Measurements from ENCODE around the gene TMEM39A.
A peak's percentile ranks its signal among the peaks of the same experiment; 100 is the strongest.

Gene TMEM39A, protein sequence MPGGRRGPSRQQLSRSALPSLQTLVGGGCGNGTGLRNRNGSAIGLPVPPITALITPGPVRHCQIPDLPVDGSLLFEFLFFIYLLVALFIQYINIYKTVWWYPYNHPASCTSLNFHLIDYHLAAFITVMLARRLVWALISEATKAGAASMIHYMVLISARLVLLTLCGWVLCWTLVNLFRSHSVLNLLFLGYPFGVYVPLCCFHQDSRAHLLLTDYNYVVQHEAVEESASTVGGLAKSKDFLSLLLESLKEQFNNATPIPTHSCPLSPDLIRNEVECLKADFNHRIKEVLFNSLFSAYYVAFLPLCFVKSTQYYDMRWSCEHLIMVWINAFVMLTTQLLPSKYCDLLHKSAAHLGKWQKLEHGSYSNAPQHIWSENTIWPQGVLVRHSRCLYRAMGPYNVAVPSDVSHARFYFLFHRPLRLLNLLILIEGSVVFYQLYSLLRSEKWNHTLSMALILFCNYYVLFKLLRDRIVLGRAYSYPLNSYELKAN

DNA sequence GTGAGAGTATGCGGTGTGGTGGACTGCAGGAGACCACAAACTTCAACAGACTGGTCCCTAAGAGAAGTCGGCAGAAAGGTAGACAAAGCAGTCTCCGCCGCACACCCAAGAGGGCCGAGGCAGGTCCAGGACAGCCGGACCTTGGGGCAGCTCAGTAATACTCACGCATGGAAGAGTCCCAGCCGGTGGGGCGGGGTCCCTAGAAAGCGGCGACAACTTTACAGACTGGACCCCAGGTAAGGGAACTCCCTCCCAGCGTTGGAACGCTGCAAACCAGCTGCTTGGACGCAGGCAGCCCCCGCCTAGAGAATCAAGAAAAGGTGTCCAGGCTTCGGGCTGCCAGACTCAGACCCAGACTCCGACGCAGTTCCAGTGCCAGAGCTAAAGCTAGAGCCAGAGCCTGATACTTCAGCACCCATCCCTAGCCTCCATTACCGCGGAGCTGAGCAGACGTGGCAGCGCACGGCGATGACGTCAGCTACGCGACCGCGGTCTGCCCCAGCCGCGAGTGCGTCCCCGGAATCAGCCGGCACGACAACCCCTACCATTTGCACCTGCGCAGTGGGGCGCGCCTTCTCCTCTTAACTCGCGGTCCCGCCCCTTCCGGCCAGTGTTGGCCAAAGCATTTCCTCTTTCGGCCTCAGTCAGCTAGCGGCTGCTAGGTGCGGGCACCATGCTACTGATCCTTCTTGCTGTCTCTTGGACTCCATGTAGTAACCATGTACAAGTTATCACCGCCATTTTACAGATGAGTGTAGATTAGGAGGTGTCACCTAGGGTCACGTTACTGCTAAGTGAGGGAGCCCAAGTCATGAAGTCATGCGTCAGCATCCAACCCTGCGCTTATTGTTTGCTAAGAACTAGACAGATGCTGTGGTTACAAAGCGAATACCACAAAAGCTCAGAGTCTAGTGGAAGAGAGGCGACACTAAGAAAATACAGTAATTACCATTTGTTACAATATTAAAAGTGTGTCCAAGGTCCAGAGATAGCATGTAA is at the start of gene TMEM39A:
TMEM39A (minus strand) TSS at position 445 of the 999 bp plus-strand sequence. CDS start 1,541 bp downstream, outside the sequence.
- peak; percentile 98 for DNase-seq

DNA sequence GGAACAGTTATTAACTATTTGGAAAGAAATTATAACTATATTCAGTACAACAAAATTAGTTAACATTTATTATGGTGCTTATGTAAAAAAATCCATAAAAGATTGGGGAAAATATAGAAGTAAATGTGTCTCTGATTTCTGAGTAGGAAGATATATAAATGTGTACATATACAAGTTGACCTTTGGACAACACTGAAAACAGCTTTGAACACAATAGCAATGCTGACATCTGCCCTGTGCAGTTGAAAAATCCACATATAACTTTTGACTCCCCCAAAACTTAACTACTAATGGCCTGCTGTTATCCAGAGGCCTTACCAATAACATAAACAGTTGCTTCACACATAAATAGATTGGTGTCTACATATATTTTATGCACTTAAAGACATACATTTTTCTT is 47.3 kb upstream of the TMEM39A start:
- no peak for DNase-seq

DNA sequence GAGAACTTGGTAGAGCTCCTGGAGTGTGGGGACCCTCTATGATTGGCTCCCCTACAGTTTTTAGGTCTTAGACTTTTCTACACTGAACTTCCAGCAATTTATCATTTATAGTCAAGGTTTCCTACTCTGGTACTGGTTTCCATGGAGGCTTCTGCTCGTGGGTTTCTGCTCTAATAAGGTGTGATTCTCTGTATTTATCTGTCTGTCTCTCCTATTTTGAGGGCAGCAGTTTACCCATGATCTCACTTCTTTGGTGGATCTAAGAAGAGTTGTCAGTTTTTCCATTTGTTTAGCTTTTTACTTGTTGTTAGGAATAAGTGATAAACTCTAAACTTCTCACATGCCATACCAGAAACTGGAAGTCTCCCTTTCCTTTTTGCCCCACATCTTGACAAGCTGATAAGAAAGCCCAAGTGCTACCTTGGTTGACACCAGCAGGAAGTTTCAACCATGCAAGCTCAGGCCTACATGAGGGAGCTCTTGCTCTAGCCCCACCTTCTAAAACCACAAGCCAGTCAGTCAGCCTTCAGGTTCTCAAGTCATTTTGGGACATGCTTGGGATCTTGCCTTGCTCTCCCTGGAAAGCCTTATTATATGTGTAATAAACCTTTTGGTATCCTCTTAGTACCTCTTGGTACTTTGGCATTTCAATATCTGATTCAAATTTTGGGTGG is 44.9 kb upstream of the TMEM39A start:
- DNase-seq, result no peak

DNA sequence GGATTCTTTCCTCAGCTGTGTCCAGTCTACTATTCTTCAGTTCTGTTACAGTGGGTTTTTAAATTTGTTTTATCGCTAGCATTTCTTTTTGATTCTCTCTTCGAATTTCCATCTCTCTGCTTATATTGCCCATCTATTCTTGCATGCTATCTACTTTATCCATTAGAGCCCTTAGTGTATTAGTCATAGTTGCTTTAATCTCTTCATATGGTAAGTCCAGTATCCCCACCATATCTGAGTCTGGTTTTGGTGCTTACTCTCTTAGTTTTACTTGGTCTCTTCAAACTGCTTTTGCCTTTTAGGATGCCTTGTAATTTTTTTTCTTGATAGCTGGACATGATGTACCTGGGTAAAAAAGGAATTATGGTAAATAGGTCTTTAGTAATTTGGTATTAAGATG is 44.0 kb upstream of the TMEM39A start:
- DNase-seq, result no peak

DNA sequence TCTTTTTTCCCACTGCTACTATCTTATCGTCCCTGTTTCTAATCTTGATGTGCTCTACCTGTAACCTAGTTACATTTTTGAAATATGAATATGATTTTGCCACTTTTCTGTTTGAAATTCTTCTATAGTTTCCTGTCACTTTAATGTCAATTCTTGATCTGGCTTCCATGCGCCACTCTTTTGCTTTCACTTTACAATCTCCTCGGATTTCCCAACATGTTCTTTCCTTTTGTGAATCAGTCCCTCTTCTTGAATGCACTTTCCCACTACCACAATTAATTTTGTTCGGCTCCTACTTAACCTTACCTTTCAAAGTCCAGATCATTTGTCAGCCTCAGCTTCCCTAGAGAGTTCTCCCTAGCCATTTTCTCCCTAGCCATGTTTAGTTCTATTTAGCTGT is 43.2 kb upstream of the TMEM39A start:
- DNase-seq, result no peak

DNA sequence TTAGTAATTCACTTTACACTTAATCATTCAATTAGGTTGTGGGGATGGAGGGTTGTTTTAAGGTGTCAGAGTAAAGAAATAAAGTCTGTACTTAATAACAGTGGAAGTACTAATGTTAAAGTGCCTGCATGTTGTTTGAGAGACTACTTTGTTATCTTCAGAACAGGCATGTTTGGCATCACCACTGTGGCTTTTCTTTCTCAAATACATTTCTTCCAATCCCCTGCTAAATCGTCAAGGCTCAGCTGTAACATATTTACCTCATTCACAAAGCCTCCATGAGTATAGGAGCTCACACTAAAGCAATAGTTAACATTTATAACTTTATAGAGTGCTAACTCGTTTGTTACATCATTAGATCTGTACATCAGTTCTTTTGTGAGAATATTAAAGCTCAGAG is 37.5 kb upstream of the TMEM39A start:
- DNase-seq, result no peak

DNA sequence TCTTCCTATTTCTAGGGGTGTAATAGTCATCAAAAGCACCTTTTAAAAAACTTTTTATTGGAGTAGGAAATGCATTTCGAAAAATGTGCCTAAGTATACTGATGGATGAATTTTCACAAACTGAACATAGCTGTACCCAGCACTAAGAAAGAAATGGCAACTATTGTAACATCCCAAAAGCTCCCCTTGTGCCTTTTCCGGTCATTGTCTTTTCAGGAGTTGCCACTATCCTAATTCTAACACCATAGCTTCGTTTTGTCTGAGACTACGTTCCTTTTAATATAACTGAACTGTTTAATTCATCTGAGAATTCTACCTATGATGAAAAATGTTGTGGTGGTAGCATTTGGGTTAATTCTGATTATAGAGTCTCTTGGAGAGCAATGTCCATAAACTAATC is 36.9 kb upstream of the TMEM39A start:
- no peak for DNase-seq

DNA sequence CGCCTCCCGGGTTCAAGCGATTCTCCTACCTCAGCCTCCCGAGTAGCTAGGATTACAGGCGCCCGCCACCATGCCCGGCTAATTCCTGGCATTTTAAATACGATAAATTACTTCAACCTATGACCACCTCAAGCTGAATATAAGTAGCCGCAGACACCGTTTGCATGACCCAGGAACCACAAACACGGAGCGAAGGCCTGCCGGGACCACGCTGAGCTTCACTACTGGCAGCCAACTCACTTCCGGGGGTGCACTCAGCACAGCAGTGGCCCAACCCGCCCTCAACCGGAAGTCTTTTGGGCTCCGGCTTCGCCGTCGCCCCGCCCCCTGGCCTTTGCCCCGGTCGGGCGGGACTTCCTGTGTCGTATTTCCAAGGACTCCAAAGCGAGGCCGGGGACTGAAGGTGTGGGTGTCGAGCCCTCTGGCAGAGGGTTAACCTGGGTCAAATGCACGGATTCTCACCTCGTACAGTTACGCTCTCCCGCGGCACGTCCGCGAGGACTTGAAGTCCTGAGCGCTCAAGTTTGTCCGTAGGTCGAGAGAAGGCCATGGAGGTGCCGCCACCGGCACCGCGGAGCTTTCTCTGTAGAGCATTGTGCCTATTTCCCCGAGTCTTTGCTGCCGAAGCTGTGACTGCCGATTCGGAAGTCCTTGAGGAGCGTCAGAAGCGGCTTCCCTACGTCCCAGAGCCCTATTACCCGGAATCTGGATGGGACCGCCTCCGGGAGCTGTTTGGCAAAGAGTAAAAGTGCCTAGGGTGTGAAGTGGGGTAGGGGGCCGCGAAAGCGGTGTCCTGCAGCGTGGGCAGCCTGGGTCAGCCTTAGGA is 35.0 kb upstream of the TMEM39A start, which contains the start of gene TIMMDC1:
TIMMDC1 (plus strand) TSS at position 362 of the 826 bp plus-strand sequence; CDS start at position 549, 187 bp downstream.
- DNase-seq, result peak; percentile 96

DNA sequence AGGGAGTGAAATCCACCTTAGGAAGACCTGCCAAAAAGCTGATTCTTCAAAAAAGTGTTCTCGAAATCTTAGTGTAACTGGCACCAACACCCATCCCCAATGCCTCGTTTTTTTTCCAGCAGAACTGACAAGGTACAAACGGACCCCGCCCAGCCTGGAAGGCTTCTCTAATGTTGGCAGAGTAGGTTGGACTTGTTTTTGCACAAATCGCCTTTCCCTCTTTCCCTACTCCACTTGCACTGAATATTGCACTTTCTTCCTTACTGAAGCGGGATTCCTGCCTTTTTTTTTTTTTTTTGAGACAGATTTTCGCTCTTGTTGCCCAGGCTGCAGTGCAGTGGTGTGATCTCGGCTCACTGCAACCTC is 34.4 kb upstream of the TMEM39A start:
- DNase-seq, result peak; percentile 8

DNA sequence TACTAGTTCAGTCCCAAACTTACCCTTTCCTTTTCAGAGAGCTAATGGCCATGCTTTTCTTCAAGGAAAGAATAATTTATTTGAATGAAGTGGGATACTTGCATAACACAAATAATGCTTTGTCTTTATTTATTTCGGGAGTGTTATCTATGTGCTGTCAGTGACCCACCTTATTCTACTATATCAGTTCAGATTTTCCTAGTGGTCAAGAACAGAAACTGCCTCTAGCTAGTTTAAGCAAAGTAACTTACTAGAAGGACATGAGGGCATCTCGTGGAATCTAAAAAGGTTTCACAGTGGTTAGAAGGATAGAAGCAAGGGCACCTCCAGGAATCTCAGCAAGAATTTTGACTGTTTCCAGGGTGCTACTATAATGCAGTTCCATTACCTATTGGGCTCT is 31.2 kb upstream of the TMEM39A start:
- DNase-seq, result no peak

DNA sequence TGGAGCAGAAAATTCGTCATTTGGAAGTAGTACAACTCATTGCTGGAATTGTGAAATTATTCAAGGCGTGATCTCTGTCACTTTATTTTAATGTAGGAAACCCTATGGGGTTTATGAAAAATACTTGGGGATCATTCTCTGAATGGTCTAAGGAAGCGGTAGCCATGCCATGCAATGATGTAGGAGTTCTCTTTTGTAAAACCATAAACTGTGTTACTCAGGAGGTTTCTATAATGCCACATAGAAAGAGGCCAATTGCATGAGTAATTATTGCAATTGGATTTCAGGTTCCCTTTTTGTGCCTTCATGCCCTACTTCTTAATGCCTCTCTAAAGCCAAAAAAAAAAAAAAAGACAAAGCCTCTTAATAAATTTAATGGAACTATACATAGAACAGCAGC is 29.4 kb upstream of the TMEM39A start:
- DNase-seq, result no peak

DNA sequence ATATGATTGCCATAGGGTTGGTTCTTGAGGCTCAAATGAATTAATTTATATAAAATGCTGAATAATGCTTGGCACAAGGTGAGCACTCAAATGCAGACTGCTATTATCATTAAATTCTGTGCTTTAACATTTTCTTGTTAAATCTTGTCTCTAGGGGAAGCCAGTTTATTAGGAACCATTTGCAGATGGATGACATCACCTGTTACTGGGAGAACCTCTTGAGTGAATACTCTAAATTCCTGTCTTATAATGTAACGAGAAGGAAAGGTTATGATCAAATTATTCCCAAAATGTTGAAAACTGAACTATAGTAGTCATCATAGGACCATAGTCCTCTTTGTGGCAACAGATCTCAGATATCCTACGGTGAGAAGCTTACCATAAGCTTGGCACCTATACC is 28.7 kb upstream of the TMEM39A start:
- DNase-seq, result no peak

DNA sequence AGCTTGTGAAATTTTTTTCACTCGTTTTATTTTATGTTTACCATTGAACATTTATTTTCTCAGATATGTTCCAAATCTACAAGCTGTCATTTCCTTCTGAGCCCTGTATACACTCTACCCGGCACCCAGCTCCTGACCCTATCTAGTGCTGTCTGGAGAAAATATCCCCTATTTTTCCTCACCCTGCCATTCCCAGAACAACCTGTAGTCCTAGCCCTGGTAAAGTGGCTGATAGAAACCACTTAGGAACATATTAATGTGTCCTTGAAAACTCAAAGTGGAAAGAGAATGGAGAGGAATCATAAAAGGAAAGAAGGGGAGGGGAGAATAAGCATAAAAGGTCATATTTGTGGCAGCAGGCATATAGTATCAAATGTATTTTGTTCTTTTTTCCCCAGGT is 26.7 kb upstream of the TMEM39A start:
- no peak for DNase-seq

DNA sequence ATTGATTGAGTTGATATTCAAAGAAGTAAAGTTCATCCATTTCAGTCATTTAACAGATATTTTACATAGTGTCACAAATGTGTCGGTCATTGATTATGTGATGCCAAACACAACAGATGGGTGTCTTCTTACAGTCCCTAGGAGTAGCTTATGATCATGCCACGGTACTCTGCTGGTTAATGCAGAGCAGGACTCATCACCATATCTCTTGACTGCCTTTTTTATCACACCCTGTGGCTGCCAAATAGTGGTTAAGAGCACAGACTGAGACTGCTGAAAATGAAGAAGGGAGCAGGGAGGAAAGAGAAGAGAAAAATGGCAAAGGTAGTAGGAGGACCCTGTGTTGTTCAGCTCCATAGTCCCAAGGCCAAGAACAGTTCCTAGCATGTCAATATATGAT is 22.1 kb upstream of the TMEM39A start:
- DNase-seq, result no peak

DNA sequence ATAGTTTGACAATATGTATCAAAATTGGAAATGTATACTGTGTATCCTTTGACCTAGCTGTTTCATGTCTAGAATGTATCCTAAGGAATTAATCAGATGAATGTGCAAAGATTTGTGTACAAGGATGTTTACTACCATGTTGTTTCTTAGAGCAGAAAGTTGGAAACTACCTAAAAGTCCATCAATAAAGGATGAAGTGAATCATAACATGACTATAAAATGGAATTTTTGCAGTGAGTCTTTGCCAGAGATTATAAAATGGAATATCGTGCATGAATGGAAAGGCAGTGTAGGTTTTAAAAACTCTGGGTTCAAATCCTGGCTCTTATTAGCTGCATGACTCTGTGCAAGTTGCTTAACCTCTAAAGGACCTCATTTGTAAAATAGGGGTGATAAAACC is 19.7 kb upstream of the TMEM39A start:
- no peak for DNase-seq

DNA sequence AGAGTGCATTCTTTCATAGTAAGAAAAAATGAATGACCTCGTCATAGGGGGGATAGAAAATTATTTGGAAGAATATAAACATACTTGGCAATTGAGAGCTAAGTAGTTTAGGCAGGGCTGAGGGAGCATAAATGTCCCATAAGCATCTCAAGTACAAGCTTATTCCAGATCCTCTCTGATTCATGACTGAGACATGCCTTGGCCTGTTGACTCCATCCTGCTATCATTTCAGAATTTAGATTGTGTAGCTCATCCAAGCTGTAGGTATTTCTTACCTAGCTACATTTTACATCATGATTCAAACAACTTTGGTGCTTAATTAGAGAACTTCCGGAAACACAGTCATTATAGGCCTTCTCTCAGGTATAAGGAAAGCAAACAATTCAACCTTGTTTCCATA is 17.7 kb upstream of the TMEM39A start:
- DNase-seq, result peak; percentile 8

DNA sequence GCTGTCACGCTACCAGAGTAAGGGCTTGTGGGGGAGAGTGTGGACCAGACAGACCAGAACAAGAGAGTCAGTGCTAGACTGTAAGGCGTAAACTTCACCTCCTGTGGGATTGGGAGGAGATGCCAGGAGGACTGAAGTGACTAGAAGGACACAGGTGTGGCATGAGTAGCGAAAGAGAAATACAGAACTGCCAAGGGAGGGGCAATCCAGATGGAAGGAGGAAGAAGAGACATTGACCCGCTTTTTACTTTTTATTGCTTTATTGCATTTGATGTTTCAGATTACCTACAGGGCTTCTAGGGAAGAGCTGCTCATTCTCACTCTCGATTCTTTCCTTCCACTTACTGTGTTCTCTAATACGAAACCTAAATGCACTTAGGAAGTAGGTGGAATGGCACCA is 7.5 kb upstream of the TMEM39A start:
- DNase-seq, result no peak

DNA sequence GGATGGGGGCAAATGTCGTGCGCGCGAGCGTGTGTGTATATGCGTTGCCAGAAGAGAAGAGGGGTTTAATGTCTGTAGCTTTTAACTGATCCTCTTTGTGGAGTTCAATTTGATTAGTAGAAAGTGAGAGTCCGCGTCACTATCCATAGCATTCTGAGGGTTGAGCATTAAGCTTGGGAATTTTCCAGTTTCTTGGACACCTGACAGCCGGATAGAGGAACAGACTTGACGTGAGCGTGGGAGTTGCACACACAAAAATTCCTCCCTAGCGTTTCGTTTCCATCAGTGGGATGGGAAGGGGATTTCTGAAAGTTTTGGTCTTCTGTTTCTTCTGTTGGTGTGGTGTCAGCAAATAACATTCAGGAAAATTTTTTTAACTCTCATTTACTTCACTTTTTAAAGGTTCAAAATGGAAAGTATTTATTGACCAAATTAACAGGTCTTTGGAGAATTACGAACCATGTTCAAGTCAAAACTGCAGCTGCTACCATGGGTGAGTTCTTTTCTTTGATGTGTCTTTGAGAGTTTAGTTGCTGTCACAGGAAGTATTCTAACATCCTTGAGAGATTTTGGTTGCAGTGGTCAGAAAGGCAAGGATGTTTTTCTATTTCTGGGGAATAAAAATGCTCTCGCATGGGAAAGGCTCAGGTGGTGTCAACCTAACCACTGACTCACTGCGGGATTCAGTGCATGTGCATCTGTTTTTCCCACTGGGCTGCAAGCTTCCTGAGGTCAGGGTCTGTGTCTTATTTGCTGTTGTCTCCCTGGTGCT is 6.2 kb upstream of the TMEM39A start:
- peak; percentile 34 for DNase-seq

DNA sequence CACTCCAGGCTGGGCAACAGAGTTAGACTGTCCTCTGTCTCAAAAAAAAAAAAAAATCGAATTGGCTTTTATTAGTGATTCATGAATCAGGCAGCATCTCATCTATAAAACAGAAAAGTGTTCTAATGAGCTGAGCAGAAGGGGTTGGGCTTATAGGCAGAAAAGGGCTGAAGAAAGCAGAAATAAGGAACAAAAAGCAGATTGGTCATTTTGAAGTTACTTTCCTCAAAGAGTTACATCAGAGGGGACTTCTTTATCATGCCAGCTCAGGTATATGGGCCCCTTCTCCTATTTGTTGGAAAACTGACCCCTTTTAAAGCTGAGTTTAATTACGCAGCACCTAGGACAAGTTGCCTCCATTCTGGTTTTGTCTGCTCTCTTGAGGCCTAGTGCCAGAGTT is 4.6 kb upstream of the TMEM39A start:
- no peak for DNase-seq

DNA sequence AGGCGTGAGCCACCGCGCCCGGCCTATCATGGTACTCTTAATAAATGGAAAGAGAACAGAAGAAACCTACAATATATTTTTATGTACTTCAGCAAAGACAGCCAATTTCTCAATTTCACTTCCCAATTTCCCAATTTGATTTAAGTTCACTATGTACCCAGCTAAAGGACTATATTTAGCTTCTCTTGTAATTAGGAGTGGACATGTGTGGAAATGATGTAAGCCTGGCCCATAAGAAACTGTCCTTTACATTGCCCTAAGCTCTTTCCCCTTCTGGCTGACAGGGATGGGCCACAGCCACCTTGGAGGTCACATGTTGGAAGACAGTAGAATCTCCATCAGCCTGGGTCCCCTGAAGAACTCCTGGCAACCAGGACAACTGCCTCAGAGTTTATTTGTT is 6.2 kb downstream of the TMEM39A start:
- no peak for DNase-seq

DNA sequence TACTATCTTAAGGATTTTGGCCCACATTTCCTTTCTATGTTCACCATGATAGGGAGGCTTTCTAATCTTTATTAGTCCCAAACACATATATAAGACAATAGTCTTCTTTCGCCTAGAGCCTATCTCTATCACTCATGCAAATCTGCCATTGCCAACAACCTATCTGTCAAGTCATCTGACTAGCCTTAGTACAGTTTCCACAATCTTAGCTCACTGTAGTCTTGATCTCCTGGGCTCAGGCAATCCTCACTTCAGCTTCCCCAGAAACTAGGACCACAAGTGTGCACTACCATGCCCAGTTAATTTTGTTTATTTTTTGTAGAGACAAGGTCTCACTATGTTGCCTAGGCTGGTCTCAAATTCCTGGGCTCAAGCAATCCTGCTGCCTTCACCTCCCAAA is 6.9 kb downstream of the TMEM39A start:
- DNase-seq, result no peak
